ENCODE data around the gene PHLPP1.
"Not testable (repeated sequence)": the region's sequence is repeated elsewhere in the genome, so short reads cannot be mapped to it uniquely, and the experiment has no call there.

The PHLPP1 gene

DNA sequence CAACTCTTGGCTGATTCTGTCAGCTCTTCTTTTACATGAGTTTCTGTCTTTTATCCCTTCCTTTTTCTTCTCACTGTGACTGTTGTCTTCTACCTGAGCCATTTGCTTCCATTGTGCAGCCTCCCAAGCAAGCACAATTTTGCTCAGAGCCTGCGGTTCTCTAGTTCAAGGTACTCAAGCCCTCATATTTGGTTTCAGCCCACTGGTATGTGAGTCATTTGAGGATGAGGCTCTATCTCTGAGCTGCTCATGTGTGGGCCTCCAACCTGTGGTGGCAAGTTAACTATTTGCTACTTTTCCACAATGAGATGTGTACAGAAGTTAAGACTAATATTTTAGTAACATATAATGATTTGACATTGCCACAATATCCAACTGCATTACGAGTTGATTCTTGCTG, 183.0 kb downstream of the PHLPP1 start:
- DNase-seq (ENCODE audit: low read depth): no peak
- no peak overlapping the region for H3K4me3 ChIP-seq (ENCODE audit: low read length)
- TF ChIP-seq, protein P1, sequence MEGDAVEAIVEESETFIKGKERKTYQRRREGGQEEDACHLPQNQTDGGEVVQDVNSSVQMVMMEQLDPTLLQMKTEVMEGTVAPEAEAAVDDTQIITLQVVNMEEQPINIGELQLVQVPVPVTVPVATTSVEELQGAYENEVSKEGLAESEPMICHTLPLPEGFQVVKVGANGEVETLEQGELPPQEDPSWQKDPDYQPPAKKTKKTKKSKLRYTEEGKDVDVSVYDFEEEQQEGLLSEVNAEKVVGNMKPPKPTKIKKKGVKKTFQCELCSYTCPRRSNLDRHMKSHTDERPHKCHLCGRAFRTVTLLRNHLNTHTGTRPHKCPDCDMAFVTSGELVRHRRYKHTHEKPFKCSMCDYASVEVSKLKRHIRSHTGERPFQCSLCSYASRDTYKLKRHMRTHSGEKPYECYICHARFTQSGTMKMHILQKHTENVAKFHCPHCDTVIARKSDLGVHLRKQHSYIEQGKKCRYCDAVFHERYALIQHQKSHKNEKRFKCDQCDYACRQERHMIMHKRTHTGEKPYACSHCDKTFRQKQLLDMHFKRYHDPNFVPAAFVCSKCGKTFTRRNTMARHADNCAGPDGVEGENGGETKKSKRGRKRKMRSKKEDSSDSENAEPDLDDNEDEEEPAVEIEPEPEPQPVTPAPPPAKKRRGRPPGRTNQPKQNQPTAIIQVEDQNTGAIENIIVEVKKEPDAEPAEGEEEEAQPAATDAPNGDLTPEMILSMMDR (conservative IDR thresholded peaks at IDR 0.05; ENCODE audit: low read depth, low read length): no peak

DNA sequence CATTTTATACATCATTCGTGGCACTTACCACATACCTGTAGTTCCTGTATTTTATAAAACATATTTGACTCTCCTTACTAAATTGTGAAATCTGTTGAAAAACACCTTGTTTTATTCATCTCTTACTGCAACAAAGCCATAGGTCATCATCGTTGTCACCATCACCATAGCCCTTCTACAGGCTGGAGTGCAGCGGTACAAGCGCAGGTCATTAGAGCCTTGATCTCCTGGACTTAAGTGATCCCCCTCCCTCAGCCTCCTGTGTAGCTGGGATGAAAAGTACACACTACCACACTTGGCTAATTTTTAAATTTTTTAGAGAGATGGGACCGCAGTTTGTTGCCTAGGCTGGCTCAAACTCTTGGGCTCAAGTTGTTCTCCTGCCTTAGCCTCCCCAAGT, 184.2 kb downstream of the PHLPP1 start:
- DNase-seq (ENCODE audit: low read depth): no peak
- no peak overlapping the region for H3K4me3 ChIP-seq (ENCODE audit: low read length)
- TF ChIP-seq, protein P1 (conservative IDR thresholded peaks at IDR 0.05; ENCODE audit: low read depth, low read length): no peak

DNA sequence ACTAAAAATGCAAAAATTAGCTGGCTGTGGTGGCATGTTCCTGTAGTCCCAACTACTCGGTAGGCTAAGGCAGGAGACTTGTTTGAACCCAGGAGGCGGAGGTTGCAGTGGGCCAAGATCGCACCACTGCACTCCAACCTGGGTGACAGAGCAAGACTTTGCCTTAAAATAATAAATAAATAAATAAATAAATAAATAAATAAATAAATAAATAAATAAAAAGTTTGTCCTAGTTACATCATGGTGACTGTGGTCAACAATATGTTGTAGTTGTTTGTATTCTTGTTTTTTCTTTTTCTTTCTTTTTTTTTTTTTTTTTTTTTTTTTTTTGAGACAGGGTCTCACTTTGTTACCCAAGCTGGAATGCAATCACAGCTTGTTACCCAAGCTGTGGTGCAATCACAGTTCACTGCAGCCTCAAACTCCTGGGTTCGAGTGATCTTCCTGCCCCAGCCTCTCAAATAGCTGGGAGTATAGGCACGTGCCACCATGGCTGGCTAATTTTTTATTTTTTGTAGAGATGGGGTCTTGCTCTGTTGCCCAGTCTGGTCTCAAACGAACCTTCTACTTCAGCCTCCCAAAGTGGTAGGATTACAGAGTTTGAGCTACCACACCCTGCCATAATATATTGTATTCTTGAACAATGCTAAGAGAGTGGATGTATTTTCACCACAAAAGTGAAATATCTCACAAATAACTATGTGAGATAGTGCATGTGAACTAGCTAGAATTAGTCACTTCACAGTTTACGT, 185.0 kb downstream of the PHLPP1 start:
- TF ChIP-seq, protein P1 (conservative IDR thresholded peaks at IDR 0.05; ENCODE audit: low read depth, low read length): no peak
- no peak overlapping the region for H3K4me3 ChIP-seq (ENCODE audit: low read length)
- DNase-seq (ENCODE audit: low read depth): no peak

DNA sequence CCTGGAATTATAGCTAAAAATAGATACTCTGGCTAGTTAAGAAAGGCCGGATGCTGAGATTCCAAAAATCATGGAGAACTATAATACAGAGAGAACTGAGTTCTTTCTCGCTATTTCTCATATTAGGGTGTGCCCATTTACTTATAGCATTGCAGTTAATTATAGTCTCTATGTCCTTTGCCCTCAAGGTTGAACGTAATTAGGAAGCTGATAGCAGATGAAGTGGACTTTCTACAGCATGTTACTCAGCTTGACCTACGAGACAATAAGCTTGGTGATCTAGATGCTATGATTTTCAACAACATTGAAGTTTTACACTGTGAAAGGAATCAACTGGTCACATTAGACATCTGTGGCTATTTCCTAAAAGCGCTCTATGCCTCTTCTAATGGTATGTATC, 187.4 kb downstream of the PHLPP1 start:
- TF ChIP-seq, protein P1 (conservative IDR thresholded peaks at IDR 0.05; ENCODE audit: low read depth, low read length): no peak
- no peak overlapping the region for H3K4me3 ChIP-seq (ENCODE audit: low read length)
- no peak for DNase-seq (ENCODE audit: low read depth)

DNA sequence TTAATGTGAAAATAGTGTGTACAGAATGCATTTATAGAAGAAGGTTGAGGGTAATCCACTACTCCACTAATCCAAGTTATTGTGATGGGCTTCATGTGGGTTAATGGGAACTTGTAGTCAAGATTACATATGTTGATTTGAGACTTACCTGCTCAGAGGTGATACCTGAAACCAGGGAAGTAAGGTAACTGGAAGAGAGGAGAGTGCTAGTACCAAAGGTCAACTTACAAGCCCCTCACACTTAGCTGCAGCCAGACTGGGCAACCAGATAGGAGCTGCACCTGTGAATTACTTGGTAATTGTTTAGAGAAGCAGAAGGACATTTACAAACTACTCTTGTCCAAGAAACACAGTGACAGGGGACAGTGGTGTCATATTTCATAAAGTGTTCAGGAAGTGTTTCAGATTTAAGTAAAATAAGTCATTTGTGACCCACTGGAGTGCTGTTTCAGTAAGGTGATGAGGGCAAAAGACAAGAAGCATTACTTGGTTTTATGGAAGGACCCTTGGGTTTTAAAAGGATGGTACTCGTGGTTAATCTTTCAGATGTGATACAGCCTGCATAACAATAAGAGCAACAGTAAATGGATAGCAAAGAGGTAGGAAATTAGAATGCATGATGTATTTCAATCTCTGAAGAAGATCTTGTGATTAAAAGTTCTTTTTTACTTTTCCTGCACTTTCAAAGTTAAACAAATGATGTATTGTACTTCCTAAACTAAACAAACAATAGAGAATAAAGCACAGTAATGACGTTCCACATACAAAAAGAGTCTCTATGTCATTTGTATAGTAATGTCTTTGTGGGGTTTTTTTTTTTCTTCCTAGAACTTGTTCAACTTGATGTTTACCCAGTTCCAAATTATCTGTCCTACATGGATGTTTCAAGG, 189.3 kb downstream of the PHLPP1 start:
- TF ChIP-seq, protein P1 (conservative IDR thresholded peaks at IDR 0.05; ENCODE audit: low read depth, low read length): no peak
- DNase-seq (ENCODE audit: low read depth): no peak
- no peak overlapping the region for H3K4me3 ChIP-seq (ENCODE audit: low read length)

DNA sequence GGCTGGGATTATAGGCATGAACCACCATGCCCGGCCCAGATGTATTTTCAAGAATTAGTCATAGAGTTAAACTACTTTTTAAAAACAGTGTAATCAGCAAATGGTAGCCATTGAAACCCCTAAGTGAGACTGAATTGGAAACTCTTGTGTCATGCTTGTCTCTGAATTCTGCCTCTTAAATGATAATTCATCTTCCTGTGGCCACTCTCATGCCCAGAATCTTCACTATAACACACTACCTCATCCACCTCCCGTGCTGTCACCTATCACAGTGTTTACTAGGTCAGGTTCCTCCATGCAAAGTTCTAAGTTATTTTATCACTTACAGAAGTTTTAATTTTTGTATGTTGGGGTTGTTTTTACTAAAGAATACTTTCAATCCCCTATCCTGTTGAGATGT, 197.5 kb downstream of the PHLPP1 start:
- no peak overlapping the region for H3K4me3 ChIP-seq (ENCODE audit: low read length)
- no peak for DNase-seq (ENCODE audit: low read depth)
- TF ChIP-seq, protein P1 (conservative IDR thresholded peaks at IDR 0.05; ENCODE audit: low read depth, low read length): no peak

DNA sequence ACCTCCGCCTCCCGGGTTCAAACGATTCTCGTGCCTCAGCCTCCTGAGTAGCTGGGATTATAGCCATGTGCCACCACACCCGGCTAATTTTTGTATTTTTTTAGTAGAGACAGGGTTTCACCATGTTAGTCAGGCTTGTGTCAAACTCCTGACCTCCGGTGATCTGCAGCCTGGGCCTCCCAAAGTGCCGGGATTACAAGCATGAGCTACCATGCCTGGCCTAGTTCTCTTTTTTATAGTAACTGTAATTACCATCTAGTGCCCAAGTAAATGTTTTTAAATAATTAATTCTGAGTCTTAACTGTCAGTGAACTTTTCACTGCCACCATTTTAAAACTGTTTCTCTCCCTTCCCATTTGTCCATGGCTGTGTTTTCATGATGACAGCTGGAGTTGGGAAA, 198.5 kb downstream of the PHLPP1 start:
- not testable (repeated sequence) for DNase-seq (ENCODE audit: low read depth); H3K4me3 ChIP-seq (ENCODE audit: low read length)

Data from retinal pigment epithelial cell (primary cell).